Measurements from ENCODE around the gene SMG6. TPM values are rescaled to one million over a fixed set of nuclear protein-coding genes. Genes with fewer than 3 reads are reported as not detected.

Gene SMG6
- total RNA-seq, 1 experiment from 2014 or later: 25.6 TPM

GRCh38 chr17:2061441-2061958, 242.1 kb downstream of the SMG6 start:
- CTCF ChIA-PET: no interaction called here
- Mint-ChIP-seq H3K27me3 (ENCODE audit: low read depth) (peaks cover 42% of the 10 kb centered on the region), H3K36me3 (peaks cover 3% of the 10 kb centered on the region), H3K27ac (no peak overlapping the region), H3K9me3 (no peaks in the 10 kb centered on the region), H3K4me1 (peaks cover 36% of the 10 kb centered on the region), H3K4me3 (no peak overlapping the region)
- DNase-seq (ENCODE audit: low spot score) (no peak), ATAC-seq (no peak)
- no peak for TF ChIP-seq PRDM15 (CRISPR knock-in tag; IDR thresholded peaks at IDR 0.05)
- no peak for TF ChIP-seq ARID4B (CRISPR knock-in tag; IDR thresholded peaks at IDR 0.05; ENCODE audit: borderline replicate concordance)
- TF ChIP-seq USF2 (CRISPR knock-in tag; IDR thresholded peaks at IDR 0.05): no peak
- TF ChIP-seq, protein P1, sequence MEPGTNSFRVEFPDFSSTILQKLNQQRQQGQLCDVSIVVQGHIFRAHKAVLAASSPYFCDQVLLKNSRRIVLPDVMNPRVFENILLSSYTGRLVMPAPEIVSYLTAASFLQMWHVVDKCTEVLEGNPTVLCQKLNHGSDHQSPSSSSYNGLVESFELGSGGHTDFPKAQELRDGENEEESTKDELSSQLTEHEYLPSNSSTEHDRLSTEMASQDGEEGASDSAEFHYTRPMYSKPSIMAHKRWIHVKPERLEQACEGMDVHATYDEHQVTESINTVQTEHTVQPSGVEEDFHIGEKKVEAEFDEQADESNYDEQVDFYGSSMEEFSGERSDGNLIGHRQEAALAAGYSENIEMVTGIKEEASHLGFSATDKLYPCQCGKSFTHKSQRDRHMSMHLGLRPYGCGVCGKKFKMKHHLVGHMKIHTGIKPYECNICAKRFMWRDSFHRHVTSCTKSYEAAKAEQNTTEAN (CRISPR knock-in tag; IDR thresholded peaks at IDR 0.05): no peak
- POLR2A ChIA-PET: no interaction called here

DNA sequence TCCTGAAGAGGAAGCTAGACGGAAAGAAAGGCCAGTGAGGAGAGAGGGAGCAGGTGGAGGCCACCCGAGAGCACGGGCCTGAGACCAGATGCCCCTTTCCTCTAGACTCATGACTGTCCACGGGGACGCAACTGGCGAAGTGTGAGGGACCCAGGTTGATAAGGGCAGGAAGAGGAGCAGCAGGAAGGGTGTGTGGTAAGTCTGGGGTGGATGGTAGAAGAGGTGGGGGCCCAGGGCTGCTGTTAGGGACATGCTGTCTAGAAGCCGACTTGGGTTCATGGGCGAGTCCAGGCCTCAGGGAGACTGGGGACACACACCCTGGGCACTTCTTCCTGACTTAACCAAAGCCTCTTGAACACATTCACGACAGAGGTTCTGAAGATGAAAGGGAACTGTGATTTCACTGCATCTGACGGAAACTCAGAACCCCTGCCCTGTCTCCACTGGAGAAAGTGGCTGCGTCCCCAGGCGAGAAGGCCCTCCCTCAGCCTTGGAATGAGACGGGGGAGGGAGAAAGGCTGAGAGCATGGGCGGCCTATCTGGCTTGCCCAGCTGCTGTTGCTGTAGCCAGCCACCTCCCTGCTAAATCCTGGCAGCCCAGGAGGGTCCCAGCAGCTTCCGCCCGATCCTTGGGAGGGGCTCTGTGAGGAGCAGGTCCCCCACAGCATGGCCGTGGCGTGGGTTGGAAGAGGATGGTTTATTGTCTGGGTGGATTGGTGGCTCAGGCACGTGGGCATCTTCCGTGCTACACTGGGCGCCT, 242.7 kb downstream of the SMG6 start:
- peaks cover 47% of the 10 kb centered on the region for H3K27me3 Mint-ChIP-seq (ENCODE audit: low read depth)
- TF ChIP-seq JAZF1 (CRISPR knock-in tag; IDR thresholded peaks at IDR 0.05): no peak
- TF ChIP-seq EMX1 (CRISPR knock-in tag; IDR thresholded peaks at IDR 0.05): no peak
- no peak for TF ChIP-seq ZMAT4 (CRISPR knock-in tag; IDR thresholded peaks at IDR 0.05)
- TF ChIP-seq AFF4 (CRISPR knock-in tag; IDR thresholded peaks at IDR 0.05; ENCODE audit: borderline replicate concordance): no peak
- TF ChIP-seq, protein P2, sequence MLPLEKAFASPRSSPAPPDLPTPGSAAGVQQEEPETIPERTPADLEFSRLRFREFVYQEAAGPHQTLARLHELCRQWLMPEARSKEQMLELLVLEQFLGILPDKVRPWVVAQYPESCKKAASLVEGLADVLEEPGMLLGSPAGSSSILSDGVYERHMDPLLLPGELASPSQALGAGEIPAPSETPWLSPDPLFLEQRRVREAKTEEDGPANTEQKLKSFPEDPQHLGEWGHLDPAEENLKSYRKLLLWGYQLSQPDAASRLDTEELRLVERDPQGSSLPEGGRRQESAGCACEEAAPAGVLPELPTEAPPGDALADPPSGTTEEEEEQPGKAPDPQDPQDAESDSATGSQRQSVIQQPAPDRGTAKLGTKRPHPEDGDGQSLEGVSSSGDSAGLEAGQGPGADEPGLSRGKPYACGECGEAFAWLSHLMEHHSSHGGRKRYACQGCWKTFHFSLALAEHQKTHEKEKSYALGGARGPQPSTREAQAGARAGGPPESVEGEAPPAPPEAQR (CRISPR knock-in tag; IDR thresholded peaks at IDR 0.05): no peak
- TF ChIP-seq, protein P3, sequence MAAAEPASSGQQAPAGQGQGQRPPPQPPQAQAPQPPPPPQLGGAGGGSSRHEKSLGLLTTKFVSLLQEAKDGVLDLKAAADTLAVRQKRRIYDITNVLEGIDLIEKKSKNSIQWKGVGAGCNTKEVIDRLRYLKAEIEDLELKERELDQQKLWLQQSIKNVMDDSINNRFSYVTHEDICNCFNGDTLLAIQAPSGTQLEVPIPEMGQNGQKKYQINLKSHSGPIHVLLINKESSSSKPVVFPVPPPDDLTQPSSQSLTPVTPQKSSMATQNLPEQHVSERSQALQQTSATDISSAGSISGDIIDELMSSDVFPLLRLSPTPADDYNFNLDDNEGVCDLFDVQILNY (CRISPR knock-in tag; IDR thresholded peaks at IDR 0.05): no peak
- TF ChIP-seq PRDM15 (CRISPR knock-in tag; IDR thresholded peaks at IDR 0.05): no peak

More for the DNA sequence above, 242.7 kb downstream of the SMG6 start:
- Mint-ChIP-seq H3K36me3 (peaks cover 3% of the 10 kb centered on the region), H3K4me3 (no peak overlapping the region), H3K4me1 (peaks cover 36% of the 10 kb centered on the region), H3K27ac (no peak overlapping the region), H3K9me3 (no peaks in the 10 kb centered on the region)
- ATAC-seq (no peak), DNase-seq (ENCODE audit: low spot score) (no peak)
- POLR2A ChIA-PET: no interaction called here
- CTCF ChIA-PET: interaction anchor here (0.6 to 1.2 kb wide), 2 partner anchors 10 to 171 kb away, joined by 3 to 4 read pairs; no protein-coding TSS in a partner anchor

All from WTC11 (cell line).